ENCODE data around the gene NTHL1.

NTHL1 gene

GRCh38 chr16:1998360-1998835, 49.2 kb downstream of the NTHL1 start:
- TF ChIP-seq, protein P1, sequence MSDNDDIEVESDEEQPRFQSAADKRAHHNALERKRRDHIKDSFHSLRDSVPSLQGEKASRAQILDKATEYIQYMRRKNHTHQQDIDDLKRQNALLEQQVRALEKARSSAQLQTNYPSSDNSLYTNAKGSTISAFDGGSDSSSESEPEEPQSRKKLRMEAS (IDR thresholded peaks at IDR 0.05), result no peak
- TF ChIP-seq TEAD4 (IDR thresholded peaks at IDR 0.05) (no peak), YY1 (IDR thresholded peaks at IDR 0.05; ENCODE audit: low read depth) (no peak), RAD21 (IDR thresholded peaks at IDR 0.05; ENCODE audit: low read depth) (no peak)

- TF ChIP-seq, protein P2, sequence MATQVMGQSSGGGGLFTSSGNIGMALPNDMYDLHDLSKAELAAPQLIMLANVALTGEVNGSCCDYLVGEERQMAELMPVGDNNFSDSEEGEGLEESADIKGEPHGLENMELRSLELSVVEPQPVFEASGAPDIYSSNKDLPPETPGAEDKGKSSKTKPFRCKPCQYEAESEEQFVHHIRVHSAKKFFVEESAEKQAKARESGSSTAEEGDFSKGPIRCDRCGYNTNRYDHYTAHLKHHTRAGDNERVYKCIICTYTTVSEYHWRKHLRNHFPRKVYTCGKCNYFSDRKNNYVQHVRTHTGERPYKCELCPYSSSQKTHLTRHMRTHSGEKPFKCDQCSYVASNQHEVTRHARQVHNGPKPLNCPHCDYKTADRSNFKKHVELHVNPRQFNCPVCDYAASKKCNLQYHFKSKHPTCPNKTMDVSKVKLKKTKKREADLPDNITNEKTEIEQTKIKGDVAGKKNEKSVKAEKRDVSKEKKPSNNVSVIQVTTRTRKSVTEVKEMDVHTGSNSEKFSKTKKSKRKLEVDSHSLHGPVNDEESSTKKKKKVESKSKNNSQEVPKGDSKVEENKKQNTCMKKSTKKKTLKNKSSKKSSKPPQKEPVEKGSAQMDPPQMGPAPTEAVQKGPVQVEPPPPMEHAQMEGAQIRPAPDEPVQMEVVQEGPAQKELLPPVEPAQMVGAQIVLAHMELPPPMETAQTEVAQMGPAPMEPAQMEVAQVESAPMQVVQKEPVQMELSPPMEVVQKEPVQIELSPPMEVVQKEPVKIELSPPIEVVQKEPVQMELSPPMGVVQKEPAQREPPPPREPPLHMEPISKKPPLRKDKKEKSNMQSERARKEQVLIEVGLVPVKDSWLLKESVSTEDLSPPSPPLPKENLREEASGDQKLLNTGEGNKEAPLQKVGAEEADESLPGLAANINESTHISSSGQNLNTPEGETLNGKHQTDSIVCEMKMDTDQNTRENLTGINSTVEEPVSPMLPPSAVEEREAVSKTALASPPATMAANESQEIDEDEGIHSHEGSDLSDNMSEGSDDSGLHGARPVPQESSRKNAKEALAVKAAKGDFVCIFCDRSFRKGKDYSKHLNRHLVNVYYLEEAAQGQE (IDR thresholded peaks at IDR 0.05; ENCODE audit: low read depth), result no peak
- TF ChIP-seq TEAD4 (IDR thresholded peaks at IDR 0.05) (no peak), EP300 (IDR thresholded peaks at IDR 0.05; ENCODE audit: borderline replicate concordance) (no peak)
Measured at GRCh38 chr16:1997494-1998359, 49.9 kb downstream of the NTHL1 start.

DNA sequence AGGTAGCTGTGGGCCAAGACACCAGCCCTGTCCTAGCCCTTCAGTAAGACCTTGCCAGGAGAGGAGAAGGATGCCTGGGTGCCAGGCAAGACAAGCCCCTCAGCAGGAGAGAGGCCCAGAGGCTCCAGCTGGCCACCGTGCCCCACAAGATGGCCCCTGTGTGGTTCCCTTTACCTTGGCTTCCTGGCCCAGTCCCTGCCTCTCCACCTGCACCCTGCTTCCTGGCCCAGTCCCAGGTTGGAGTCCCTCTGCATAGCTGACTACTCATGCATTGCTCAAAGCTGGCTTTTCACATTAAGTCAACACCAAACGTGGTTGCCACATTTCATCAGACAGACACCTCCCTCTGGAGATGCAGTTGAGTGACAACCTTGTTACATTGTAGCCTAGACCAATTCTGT, 53.9 kb downstream of the NTHL1 start:
- no peak for TF ChIP-seq FOXM1 (IDR thresholded peaks at IDR 0.05; ENCODE audit: borderline replicate concordance, low read depth)
- TF ChIP-seq RAD21 (IDR thresholded peaks at IDR 0.05; ENCODE audit: low read depth), result no peak
- TF ChIP-seq NFIC (IDR thresholded peaks at IDR 0.05), result peak; percentile 65
- TF ChIP-seq YY1 (IDR thresholded peaks at IDR 0.05; ENCODE audit: low read depth), result peak; percentile 74
- no peak for TF ChIP-seq TAF1 (IDR thresholded peaks at IDR 0.05; ENCODE audit: low read depth)
- TF ChIP-seq TCF12 (IDR thresholded peaks at IDR 0.05; ENCODE audit: low read depth), result 0 out of 2 replicates have a peak, but pooled peaks have one; percentile 30
- peak; percentile 56; the same call in 1 of the 2 replicates for TF ChIP-seq CEBPB (IDR thresholded peaks at IDR 0.05)
- TF ChIP-seq, protein P1 (IDR thresholded peaks at IDR 0.05), result no peak
- no peak for TF ChIP-seq CREB1 (IDR thresholded peaks at IDR 0.05; ENCODE audit: low read depth)
- peak; percentile 69 for TF ChIP-seq TEAD4 (IDR thresholded peaks at IDR 0.05)
- TF ChIP-seq EP300 (IDR thresholded peaks at IDR 0.05; ENCODE audit: borderline replicate concordance), result 0 out of 2 replicates have a peak, but pooled peaks have one; percentile 16
- no peak for TF ChIP-seq EGR1 (IDR thresholded peaks at IDR 0.05)
- TF ChIP-seq, protein P2 (IDR thresholded peaks at IDR 0.05; ENCODE audit: low read depth), result no peak
- TF ChIP-seq ZBTB7A (IDR thresholded peaks at IDR 0.05; ENCODE audit: low read depth), result no peak
- no peak for TF ChIP-seq USF1 (IDR thresholded peaks at IDR 0.05)

GRCh38 chr16:1992704-1993317, 54.8 kb downstream of the NTHL1 start:
- TF ChIP-seq RAD21 (IDR thresholded peaks at IDR 0.05; ENCODE audit: low read depth), result no peak
- TF ChIP-seq, protein P1 (IDR thresholded peaks at IDR 0.05), result no peak
- no peak for TF ChIP-seq TAF1 (IDR thresholded peaks at IDR 0.05; ENCODE audit: low read depth)
- TF ChIP-seq ZBTB7A (IDR thresholded peaks at IDR 0.05; ENCODE audit: low read depth), result no peak
- no peak for TF ChIP-seq TCF12 (IDR thresholded peaks at IDR 0.05; ENCODE audit: low read depth)
- no peak for TF ChIP-seq TEAD4 (IDR thresholded peaks at IDR 0.05)
- no peak for TF ChIP-seq YY1 (IDR thresholded peaks at IDR 0.05; ENCODE audit: low read depth)
- TF ChIP-seq, protein P2 (IDR thresholded peaks at IDR 0.05; ENCODE audit: low read depth), result no peak
- TF ChIP-seq NFIC (IDR thresholded peaks at IDR 0.05), result no peak
- TF ChIP-seq USF1 (IDR thresholded peaks at IDR 0.05), result no peak

Data from Ishikawa (cell line).